ENCODE data around the gene DEAF1.

DNA sequence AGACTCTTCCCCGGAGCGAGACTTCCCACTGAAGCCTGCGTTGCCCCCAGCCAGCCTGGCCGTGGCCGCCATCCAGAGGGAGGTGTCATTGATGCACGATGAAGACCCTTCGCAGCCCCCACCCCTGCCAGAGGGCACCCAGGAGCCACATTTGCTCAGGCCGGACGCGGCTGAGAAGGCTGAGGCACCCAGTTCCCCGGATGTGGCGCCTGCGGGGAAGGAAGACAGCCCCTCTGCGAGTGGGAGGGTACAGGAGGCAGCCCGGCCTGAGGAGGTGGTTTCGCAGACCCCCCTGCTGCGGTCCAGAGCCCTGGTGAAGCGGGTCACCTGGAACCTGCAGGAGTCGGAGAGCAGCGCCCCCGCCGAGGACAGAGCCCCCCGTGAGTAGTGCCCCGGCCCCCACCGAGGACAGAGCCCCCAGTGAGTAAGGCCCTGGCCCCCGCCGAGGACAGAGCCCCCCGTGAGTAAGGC, 85.6 kb downstream of the DEAF1 start:
- TF ChIP-seq EZH2 (IDR thresholded peaks at IDR 0.05; ENCODE audit: insufficient read depth, poor library complexity, severe bottlenecking) (no peak), EZH2phosphoT487 (IDR thresholded peaks at IDR 0.05; ENCODE audit: insufficient read depth, low read depth) (no peak)

Measured in GM23248 (cell line).